ENCODE data around the gene SFSWAP. TPM values are rescaled to one million over a fixed set of nuclear protein-coding genes. Genes with fewer than 3 reads are reported as not detected.

The SFSWAP gene
- total RNA-seq, 4 donors from 2014 or later = 29.9 to 64.7 (median 45.3) TPM

- peak; percentile 27 for DNase-seq (ENCODE audit: low spot score)
- TF ChIP-seq CTCF (IDR thresholded peaks at IDR 0.05) = no peak
- peak; percentile 70 for ATAC-seq (ENCODE audit: low FRiP score)
These were observed 119.5 kb downstream of the SFSWAP start for GRCh38 chr12:131830335-131830913.

GRCh38 chr12:131830914-131831571, 120.2 kb downstream of the SFSWAP start:
- DNase-seq (ENCODE audit: low spot score) (no peak), ATAC-seq (ENCODE audit: low FRiP score) (no peak)
- no peak for TF ChIP-seq CTCF (IDR thresholded peaks at IDR 0.05)

- no peak for TF ChIP-seq CTCF (IDR thresholded peaks at IDR 0.05)
- DNase-seq (ENCODE audit: low spot score) (no peak), ATAC-seq (ENCODE audit: low FRiP score) (no peak)
These were observed 120.7 kb downstream of the SFSWAP start for GRCh38 chr12:131831635-131832041.

GRCh38 chr12:131832321-131833231, 121.7 kb downstream of the SFSWAP start:
- no peak for TF ChIP-seq CTCF (IDR thresholded peaks at IDR 0.05)
- ATAC-seq (ENCODE audit: low FRiP score) = no peak
- DNase-seq (ENCODE audit: low spot score) = no peak

- ATAC-seq (ENCODE audit: low FRiP score) (no peak), DNase-seq (ENCODE audit: low spot score) (no peak)
- no peak for TF ChIP-seq CTCF (IDR thresholded peaks at IDR 0.05)
These were observed 122.5 kb downstream of the SFSWAP start for GRCh38 chr12:131833288-131833895.

- ATAC-seq (ENCODE audit: low FRiP score) (no peak), DNase-seq (ENCODE audit: low spot score) (no peak)
- TF ChIP-seq CTCF (IDR thresholded peaks at IDR 0.05) = no peak
These were observed 123.2 kb downstream of the SFSWAP start for GRCh38 chr12:131833896-131834641.
